ENCODE measurements around the gene BTN1A1.

DNA sequence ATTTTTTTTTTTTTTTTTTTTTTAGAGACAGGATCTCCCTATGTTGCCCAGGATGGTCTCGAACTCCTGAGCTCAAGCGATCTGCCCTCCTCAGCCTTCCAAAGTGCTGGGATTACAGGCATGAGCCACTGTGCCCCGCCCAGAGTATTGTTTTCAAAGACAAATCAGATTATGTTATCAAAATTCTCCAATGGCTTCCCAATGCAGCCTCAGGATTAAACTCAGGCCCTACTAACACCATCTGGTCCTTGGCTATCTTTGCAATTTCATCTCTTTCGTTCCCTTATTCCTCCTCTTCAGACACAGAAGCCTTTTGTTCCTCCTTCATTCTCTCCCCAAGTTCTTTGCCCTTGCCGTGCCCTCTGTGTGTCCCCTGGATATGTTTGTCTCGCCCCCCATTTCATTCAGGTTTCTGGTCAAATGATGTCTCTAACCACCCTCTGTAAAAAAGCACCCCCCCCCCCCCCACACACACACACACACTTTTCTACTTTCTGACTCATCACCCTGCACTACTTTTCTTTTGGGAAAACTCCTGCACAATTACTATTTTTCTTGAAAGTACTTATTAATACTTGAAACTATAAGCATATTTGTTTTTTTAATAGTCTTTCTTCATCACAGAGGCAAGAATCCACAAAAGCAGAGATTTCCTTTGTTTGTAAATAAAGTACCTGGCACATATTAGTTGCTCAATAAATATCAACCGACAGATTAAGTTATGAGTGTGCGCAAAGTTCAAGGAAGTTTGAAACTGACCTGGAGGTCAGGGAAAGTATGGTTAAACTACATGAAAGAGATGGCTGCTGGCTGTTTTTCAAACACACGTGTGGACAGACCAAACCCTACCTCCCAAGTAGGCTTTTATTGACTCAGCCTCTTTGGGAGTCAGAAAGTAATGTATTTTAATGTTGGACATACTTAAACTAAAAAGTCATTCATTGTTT, 16.7 kb downstream of the BTN1A1 start:
- TF ChIP-seq, protein P1, sequence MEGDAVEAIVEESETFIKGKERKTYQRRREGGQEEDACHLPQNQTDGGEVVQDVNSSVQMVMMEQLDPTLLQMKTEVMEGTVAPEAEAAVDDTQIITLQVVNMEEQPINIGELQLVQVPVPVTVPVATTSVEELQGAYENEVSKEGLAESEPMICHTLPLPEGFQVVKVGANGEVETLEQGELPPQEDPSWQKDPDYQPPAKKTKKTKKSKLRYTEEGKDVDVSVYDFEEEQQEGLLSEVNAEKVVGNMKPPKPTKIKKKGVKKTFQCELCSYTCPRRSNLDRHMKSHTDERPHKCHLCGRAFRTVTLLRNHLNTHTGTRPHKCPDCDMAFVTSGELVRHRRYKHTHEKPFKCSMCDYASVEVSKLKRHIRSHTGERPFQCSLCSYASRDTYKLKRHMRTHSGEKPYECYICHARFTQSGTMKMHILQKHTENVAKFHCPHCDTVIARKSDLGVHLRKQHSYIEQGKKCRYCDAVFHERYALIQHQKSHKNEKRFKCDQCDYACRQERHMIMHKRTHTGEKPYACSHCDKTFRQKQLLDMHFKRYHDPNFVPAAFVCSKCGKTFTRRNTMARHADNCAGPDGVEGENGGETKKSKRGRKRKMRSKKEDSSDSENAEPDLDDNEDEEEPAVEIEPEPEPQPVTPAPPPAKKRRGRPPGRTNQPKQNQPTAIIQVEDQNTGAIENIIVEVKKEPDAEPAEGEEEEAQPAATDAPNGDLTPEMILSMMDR (IDR thresholded peaks at IDR 0.05), result no peak
- TF ChIP-seq EZH2 (IDR thresholded peaks at IDR 0.05) (no peak), EZH2phosphoT487 (IDR thresholded peaks at IDR 0.05) (no peak)
